ENCODE measurements around the gene FAM110D.

The FAM110D gene

DNA sequence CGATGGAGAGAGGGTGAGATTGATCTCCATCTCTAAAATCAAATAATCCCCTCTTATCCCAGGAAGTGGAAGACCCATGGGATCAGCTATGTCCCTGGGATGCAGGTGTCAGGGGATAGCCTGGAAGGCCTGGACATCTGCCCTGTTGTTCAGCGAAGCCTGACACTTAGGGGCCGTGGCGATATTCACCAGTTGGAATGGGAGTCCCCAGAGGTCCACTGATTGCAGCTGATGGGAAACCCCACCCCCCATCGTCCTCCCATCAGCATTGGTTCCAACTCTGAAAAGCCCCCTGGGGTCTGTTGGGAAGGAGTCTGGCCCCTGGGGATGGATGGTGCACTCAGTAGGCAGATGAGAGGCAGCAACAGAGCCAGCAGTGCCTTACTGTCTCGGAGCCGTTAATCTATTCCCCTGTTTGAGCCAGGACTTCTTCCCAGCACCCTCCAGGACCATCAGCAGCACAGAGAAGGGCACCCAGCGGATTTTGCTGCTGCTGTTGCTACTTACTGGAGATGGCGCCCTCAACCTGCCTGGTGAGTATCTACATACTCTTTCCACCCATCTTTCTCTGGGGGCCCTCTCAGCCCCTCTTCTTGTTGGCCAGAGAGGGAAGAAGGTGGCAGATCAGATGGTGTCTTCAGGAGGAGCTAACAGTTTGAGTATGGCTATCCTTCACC lies 44.9 kb downstream of the FAM110D start:
- H3K27ac ChIP-seq (ENCODE audit: low read length) = no peak overlapping the region
- H3K9ac ChIP-seq (ENCODE audit: low read length) = no peak overlapping the region
- no peak overlapping the region for H3K4me3 ChIP-seq (ENCODE audit: low read length)
- H3K4me1 ChIP-seq (ENCODE audit: control insufficient read depth, low read depth, low read length) = no peaks in the 10 kb centered on the region
- H3K36me3 ChIP-seq (ENCODE audit: control insufficient read depth, low read depth, low read length) = no peaks in the 10 kb centered on the region
- peaks cover 6% of the 10 kb centered on the region for H3K27me3 ChIP-seq (ENCODE audit: control insufficient read depth, insufficient read depth, low read length)
- no peaks in the 10 kb centered on the region for H3K9me3 ChIP-seq (ENCODE audit: control insufficient read depth, low read depth, low read length)

DNA sequence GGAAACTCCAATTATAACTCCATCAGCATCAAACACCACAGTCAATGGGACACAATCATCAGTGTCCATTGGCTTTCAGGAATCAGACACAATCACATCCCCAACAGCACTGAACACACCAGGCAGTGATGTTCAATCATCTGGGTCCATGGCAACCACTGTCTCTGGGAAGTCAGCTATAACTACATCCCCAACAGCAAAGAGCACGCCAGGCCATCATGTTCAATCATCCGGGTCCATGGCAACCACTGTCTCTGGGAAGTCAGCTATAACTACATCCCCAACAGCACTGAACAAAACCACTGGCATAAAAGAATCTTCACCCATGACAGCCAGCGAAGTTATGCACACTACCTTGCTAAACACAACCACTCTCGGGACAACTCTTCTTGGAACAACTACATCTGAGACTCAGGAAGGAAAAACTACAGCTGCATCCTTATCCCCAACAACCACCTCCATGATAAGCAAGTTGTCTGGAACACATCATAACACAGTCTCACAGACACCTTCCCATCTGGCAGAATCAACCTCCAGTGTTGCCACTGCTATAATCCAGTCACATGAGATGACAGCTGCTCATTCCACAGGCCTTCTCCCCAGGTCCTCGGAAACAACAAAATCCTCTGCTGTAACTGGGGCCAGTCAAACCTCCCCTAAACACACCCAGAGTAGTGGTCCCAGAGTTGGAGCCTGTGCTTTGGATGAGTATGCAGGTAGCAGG lies 51.4 kb downstream of the FAM110D start:
- Histone ChIP-seq H3K9ac (ENCODE audit: low read length) (no peak overlapping the region), H3K27ac (ENCODE audit: low read length) (no peak overlapping the region), H3K36me3 (ENCODE audit: control insufficient read depth, low read depth, low read length) (no peaks in the 10 kb centered on the region), H3K4me3 (ENCODE audit: low read length) (no peak overlapping the region), H3K4me1 (ENCODE audit: control insufficient read depth, low read depth, low read length) (no peaks in the 10 kb centered on the region), H3K27me3 (ENCODE audit: control insufficient read depth, insufficient read depth, low read length) (no peaks in the 10 kb centered on the region), H3K9me3 (ENCODE audit: control insufficient read depth, low read depth, low read length) (no peaks in the 10 kb centered on the region)

DNA sequence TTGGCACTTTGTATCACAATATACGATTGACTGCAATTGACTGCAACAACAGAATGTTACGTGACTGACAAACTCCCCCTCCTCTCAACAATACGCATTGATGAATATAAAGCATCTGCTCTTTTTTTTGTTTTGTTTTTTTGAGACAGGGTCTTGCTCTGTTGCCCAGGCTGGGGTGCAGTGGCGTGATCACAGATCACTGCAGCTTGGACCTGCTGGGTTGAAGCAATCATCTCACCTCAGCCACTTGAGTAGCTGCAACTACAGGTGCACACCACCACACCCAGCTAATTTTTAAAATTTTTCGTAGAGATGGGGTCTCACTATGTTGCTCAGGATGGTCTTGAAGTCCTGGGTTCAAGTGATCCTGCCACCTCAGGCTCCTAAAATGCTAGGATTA lies 53.8 kb downstream of the FAM110D start:
- no peaks in the 10 kb centered on the region for H3K36me3 ChIP-seq (ENCODE audit: control insufficient read depth, low read depth, low read length)
- no peaks in the 10 kb centered on the region for H3K9me3 ChIP-seq (ENCODE audit: control insufficient read depth, low read depth, low read length)
- no peaks in the 10 kb centered on the region for H3K27me3 ChIP-seq (ENCODE audit: control insufficient read depth, insufficient read depth, low read length)
- no peak overlapping the region for H3K27ac ChIP-seq (ENCODE audit: low read length)
- H3K9ac ChIP-seq (ENCODE audit: low read length) = no peak overlapping the region
- H3K4me3 ChIP-seq (ENCODE audit: low read length) = no peak overlapping the region
- no peaks in the 10 kb centered on the region for H3K4me1 ChIP-seq (ENCODE audit: control insufficient read depth, low read depth, low read length)

DNA sequence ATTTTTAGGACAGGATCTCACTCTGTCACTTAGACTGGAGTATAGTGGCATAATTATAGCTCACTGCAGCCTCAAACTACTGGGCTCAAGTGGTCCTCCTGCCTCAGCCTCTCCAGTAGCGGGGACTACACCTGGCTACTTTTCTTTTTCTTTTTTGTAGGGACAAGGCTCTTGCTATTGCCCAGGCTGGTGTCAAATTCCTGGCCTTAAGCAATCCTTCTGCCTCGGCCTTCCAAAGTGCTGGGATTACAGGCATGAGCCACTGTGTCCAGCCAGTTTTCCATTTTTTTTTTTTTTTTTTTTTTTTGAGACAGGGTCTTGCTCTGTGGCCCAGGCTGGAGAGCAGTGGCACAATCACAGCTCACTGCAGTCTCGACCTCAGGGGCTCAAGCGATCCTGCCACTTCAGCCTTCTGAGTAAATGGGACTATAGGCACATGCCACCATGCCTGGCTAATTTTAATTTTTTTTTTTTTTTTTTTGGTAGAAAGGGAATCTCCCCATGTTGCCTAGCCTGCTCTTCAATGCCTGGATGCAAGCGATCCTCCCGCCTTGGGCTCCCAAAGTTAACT lies 54.5 kb downstream of the FAM110D start:
- no peaks in the 10 kb centered on the region for H3K9me3 ChIP-seq (ENCODE audit: control insufficient read depth, low read depth, low read length)
- H3K4me1 ChIP-seq (ENCODE audit: control insufficient read depth, low read depth, low read length) = no peaks in the 10 kb centered on the region
- H3K9ac ChIP-seq (ENCODE audit: low read length) = no peak overlapping the region
- H3K4me3 ChIP-seq (ENCODE audit: low read length) = no peak overlapping the region
- no peak overlapping the region for H3K27ac ChIP-seq (ENCODE audit: low read length)
- H3K27me3 ChIP-seq (ENCODE audit: control insufficient read depth, insufficient read depth, low read length) = no peaks in the 10 kb centered on the region
- H3K36me3 ChIP-seq (ENCODE audit: control insufficient read depth, low read depth, low read length) = no peaks in the 10 kb centered on the region
